Caki2 (cell line): ENCODE data around the gene STYXL1. TPM values are rescaled to one million over a fixed set of nuclear protein-coding genes. Genes with fewer than 3 reads are reported as not detected.
"Not testable (repeated sequence)": the region's sequence is repeated elsewhere in the genome, so short reads cannot be mapped to it uniquely, and the experiment has no call there.

Source experiments
- DNase-seq: peaks from one replicate; pipeline ENCODE4 v3.0.0-alpha.2; 2015; ENCODE audit warnings: low read depth
- in situ Hi-C: cut with HindIII; loops from 2 replicates; pipeline ENCODE4 v1.10.0; 2016; ENCODE audit warnings: low sequenced_read_pairs, low pct_unique_long_range_greater_than_20kb, mixed read lengths
- total RNA-seq: library from RNA; depleted of rRNA; stranded (reverse); fragments of >200 nt; shearing (Covaris generic); gene quantifications from 2 replicates; pipeline ENCODE4 v1.2.3, GENCODE V29; 2014; ENCODE audit warnings: low replicate concordance; rRNA removed

Gene STYXL1
- total RNA-seq = 118 and 129 TPM in 2 replicates

GRCh38 chr7:76047811-76048667, at the start of gene STYXL1, which contains the start of gene MDH2:
TSS of gene STYXL1 (minus strand) at chr7:76048000. CDS start at chr7:76030523, 17,477 bp downstream.
TSS of gene MDH2 (plus strand) at chr7:76048106. CDS start at chr7:76048161, 55 bp downstream.
- in situ Hi-C loops = no loop called here

GRCh38 chr7:76095908-76096307, 48.1 kb upstream of the STYXL1 start:
- no peak for DNase-seq
- in situ Hi-C loops = no loop called here

More at GRCh38 chr7:76047811-76048667, at the start of gene STYXL1, which contains the start of gene MDH2:
- DNase-seq = peak; percentile 97

GRCh38 chr7:76094326-76094725, 46.5 kb upstream of the STYXL1 start:
- DNase-seq, in situ Hi-C loops: not testable (repeated sequence)

- DNase-seq, in situ Hi-C loops: not testable (repeated sequence)
Measured at GRCh38 chr7:76093531-76093930, 45.7 kb upstream of the STYXL1 start.

- no peak for DNase-seq
- in situ Hi-C loops = no loop called here
Measured at GRCh38 chr7:76091506-76091905, 43.7 kb upstream of the STYXL1 start.

- in situ Hi-C loops = no loop called here
- peak; percentile 39 for DNase-seq
Measured at GRCh38 chr7:76089865-76090475, 42.2 kb upstream of the STYXL1 start.

GRCh38 chr7:76087362-76087791, 39.6 kb upstream of the STYXL1 start:
- DNase-seq = peak; percentile 85
- in situ Hi-C loops = not testable (repeated sequence)

- in situ Hi-C loops = no loop called here
- no peak for DNase-seq
Measured at GRCh38 chr7:76086070-76086469, 38.3 kb upstream of the STYXL1 start.

- DNase-seq, in situ Hi-C loops: not testable (repeated sequence)
Measured at GRCh38 chr7:76084115-76084514, 36.3 kb upstream of the STYXL1 start.

GRCh38 chr7:76080204-76080603, 32.4 kb upstream of the STYXL1 start:
- no peak for DNase-seq
- in situ Hi-C loops = no loop called here

- no peak for DNase-seq
- in situ Hi-C loops = no loop called here
Measured at GRCh38 chr7:76077435-76077834, 29.6 kb upstream of the STYXL1 start.

- in situ Hi-C loops = no loop called here
- DNase-seq = no peak
Measured at GRCh38 chr7:76076995-76077394, 29.2 kb upstream of the STYXL1 start.

- in situ Hi-C loops = no loop called here
- no peak for DNase-seq
Measured at GRCh38 chr7:76074972-76075370, 27.2 kb upstream of the STYXL1 start.

GRCh38 chr7:76074306-76074971, 26.6 kb upstream of the STYXL1 start:
- DNase-seq = no peak
- in situ Hi-C loops = no loop called here

GRCh38 chr7:76073335-76073990, 25.7 kb upstream of the STYXL1 start:
- DNase-seq = no peak
- in situ Hi-C loops = no loop called here

GRCh38 chr7:76072243-76073148, 24.7 kb upstream of the STYXL1 start:
- in situ Hi-C loops = no loop called here

More at GRCh38 chr7:76072243-76073148, 24.7 kb upstream of the STYXL1 start:
- DNase-seq = no peak
